ENCODE measurements around the gene CADPS2.

Gene CADPS2

DNA sequence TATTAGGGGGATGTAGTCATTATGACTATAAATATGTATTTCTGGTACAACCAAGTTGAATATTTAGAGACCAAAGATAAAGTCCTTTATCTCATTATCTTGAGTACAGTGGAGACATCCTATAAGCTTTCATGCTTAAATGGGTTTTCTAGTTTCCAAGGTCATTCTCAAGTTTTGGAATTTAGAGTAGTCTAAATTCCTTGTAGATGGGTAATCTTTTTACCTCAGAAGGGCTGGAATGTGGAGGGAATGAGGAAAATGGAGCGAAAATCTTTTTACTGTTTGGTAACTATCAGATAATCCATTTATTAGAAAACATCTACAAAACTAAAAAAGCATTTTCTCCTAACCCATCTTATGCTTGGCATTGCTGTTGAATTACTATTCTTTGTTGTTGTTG lies 368.7 kb downstream of the CADPS2 start:
- no peak for DNase-seq

DNA sequence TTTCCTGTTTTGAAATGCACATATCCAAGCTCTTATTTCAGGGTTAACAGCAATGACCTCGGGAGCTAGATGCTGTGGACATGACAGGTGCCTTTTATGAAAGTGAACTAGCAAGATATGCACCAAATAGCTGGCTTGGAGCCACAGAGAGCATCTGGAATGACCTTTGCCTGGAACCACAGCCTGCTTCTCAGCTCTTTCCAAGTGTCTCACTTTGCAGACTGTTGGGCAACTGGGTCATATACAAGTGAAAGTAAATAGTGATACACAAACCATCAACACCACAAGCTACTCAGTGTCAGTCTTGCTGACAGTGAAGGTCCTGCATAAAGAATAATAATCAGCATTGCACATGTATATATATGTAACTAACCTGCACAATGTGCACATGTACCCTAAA lies 370.9 kb downstream of the CADPS2 start:
- no peak for DNase-seq

DNA sequence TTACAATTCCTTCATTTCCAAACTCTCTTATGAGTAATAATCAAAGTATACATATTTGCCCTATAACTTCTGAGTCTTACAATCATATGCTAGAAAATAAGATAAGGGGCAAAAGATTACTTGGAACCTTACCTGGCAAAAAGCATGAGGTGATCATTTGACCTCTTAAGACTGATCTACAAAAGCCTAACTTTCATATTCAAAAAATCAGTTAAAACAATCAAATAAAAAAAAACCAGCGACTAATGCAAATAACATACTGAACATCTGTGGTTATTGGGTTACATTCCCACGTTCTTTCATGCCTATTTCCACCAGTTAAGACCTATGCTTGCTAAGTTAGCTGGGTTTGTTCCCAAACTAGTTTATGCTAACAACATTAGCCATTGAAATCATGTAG lies 375.0 kb downstream of the CADPS2 start:
- no peak for DNase-seq

DNA sequence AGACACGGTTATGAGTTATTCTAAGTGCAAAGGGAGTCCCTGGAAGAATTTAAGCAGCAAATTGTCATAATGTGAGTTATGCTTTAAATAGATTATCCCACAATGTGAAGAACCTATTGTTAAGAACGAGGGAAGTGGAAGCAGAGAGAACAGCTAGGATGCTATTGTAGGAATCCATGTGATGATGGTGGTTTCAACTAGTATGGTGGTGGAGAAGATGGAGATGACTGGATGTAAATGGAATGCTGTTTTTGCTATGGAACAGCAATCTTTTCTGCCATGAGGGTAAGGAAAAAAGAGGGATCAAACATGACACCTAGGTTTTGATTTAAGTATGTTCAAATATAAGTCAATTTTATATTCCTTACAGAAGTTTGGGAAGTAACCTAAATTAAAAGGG lies 378.7 kb downstream of the CADPS2 start:
- no peak for DNase-seq

DNA sequence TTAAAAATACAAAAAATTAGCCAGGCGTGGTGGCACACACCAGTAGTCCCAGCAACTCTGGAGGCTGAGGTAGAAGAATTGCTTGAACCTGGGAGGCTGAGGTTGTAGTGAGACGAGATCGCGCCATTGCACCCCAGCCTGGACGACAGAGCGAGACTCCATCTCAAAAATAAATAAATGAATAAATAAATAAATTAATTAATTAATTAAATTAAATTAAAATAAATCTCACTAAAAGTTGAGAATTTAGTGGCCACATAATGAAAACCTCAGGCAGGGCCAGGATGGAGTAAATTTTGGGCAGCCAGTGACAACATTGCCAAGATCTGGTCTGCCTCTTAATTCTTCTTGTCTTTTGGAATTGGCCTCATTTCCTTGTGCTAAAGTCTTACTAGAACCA lies 394.3 kb downstream of the CADPS2 start:
- no peak for DNase-seq

DNA sequence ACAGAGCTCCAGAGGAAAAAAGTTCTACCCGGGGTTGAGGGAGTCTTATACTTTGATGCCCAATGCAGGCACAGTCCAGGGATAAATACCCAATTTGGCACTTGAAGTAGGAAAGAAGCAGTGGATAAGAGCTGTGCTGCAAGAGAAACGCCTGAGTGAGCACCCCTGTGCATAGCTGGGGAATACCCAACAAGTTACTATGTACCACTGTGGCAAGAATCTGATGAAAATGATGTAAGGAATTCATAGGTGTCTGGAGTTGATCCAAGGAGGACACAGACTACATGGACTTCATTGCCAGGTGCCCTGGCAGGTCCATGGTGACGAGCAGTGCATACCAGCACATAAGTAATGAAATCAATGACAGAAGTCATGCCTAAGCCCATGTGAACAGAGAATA lies 398.0 kb downstream of the CADPS2 start:
- DNase-seq = no peak

DNA sequence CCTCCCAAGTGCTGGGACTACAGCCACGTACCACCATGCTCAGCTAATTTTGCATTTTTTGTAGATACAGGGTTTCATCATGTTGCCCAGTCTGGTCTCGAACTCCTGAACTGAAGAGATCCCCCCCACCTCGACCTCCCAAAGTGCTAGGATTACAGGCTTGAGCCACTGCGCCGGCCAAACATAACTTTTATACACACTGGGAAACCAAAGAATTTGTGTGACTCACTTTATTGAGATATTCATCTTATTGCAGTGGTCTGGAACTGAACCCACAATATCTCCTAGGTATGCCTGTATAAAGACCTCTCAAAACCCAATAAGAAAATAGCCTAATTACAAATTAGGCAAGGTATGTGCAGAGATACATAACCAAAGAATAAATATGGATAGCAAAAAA lies 399.1 kb downstream of the CADPS2 start:
- DNase-seq = no peak

DNA sequence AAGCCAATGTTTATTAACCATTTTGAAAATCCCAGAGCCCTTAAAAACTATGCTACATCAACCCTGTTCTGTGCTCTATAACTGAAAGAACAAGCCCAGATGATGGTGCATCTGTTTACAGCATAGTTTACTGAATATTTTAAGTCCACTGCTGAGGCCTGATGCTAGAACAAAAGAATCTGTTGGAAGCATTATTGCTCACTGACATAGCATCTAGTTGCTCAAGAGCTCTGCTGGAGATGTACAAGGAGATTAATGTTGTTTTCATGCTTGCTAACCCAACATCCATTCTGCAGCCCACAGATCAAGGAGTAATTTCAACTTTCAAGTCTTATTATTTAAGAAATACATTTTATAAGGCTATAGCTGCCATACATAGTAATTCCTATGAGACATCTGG lies 400.4 kb downstream of the CADPS2 start:
- DNase-seq = no peak

DNA sequence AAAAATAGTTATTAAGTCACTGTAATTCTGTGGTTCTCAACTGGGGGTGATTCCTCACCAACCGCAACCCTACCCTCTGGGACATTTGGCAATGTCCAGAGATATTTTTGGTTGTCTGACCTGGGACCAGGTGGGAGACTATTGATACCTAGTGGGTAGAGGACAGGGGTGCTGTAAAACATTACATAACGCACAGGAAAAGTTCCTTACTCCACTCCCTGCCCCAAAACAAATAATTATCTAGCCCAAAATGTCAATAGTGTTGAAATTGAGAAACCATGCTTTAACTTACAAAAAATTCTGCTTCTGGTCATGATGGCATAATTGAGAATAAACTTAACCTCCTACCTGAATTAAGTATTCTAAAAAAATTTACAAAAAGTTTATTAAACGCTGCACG lies 404.0 kb downstream of the CADPS2 start:
- DNase-seq = no peak

DNA sequence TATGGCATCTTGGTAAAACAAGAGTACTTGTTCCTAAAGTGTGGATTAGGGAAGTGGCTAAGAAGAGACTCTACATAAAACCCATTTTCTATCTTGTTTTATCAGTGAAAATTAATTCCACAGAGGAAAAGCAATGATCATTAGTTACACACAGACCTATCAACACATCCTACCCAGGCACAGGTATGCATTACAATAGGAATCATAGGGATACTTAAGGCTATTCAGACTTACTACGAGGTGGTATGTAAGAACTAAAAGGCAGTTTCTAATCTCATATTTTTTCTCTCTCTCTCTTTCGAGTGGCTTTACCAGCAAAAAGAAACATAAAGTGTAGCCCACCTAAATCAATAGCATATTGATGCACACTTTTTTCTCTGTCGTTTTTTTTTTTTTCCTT lies 415.4 kb downstream of the CADPS2 start:
- no peak for DNase-seq

DNA sequence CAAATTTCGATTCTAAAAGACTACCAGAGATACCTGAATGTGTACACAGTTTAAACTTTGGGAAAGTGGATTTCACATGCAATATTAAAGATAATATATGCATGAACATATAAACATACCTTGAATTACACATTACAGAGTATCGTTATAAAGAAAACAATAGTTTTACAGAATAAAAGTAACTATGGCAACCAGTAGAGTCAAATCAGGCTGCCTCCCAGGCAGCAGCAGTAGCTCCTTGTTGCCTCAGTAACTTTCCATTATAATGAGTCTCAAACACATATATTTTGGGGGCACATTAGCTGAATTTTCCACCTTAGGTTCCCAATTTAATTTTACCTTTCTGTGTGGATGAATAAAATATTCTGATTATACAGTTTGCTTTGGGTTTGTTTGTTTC lies 417.3 kb downstream of the CADPS2 start:
- DNase-seq = no peak

DNA sequence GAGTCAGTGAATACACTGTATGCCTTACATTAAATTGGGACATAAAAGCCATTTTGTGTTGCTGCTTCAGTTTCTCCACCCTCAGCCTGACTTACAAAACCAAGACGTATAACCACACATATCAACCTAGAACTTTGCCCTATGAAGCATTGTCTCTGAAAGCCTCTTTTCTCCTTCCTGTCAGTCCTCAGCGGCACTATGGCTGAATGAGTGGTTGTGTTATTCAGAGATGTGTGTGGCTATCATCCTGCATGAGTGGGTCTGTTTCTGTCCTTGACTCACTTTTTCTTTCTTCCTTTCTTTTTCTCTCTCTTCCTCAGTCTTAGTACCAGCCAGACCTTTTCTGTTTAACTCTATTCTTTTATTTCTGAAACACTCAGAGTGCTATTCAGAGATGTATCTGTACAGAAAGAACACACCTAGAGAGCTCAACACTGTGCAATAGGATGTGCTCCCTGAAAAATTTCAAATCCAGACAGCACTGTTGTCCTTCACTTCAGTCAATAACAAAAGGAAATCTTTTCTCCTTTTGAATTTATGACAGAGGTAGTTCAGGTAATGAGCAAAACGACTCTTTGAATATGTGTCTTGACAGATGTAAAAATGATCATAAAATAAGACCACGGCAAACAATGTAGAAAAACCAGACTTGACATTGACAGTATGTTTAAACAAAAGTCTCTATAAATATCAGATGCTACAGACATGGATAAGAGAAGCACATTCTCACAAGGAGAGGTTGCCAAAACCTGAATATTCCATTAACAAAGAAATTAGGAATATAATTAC lies 418.4 kb downstream of the CADPS2 start:
- DNase-seq = no peak

DNA sequence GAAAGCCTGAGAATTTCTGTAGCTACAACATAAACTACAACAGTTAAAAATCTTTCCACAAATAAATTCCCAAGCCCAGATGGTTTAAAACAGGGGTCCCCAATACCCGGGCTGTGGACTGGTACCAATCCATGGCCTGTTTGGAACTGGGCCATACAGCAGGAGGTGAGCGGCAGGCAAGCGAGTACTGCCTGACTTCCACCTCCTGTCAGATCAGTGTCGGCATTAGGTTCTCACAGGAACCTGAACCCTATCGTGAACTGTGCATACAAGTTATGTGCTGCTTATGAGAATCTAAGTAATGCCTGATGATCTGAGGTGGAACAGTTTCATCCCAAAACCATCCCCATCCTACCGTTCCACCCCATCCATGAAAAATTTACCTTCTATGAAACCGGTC lies 421.0 kb downstream of the CADPS2 start:
- no peak for DNase-seq

DNA sequence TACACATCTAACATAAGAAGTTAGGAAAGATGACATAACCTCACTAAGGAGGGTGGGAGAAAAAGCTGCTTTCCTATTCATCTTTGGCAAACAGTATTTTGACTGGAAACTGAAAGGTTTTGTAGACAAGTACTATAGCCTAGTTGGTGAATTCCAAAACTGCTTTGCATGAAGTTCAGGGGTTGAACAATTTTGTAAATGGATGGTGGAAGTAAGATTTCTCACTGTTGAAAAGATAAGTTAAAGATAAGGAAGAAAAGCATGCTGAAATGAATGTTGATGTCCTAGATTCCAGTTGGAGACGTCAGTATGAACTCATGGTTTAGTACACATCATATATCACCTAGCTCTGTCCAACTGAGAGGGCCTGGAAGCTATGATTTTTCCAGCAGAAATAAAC lies 422.6 kb downstream of the CADPS2 start:
- no peak for DNase-seq

DNA sequence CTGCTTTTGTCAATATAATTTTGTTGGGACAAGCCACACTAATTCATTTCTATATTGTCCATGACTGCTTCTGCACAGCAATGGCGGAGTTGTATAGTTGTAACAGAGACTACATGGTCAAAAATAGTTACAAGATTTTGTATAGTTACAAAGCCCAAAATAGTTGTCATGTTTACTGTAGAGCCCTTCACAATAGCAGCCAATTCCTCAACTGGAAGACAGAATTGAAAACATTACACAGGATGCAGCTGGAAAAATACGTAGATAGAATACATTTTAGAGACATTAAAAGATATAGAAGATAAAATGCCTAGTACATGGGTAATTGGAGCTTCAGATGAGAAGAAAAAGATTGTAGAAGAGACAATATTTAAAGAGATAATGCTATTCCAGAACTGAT lies 425.3 kb downstream of the CADPS2 start:
- no peak for DNase-seq

DNA sequence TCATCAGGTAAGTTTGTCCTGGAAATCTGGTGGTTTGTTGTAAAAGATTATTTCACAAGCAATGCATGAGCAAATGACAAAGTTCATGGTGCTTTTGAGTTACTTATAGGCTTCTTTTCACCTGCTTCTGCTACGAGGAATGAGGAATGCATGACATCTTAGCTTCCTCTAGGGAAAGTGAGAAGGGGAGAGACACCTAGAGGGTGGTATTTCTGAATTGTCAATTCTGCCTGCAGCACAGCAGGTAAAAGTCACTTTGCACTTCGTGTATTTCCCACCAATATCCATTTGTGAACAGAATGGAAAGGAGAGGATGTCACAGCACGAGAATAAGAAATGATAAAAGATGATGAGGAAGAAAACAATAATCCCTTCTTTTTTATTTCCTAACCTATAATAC lies 428.3 kb downstream of the CADPS2 start:
- no peak for DNase-seq

DNA sequence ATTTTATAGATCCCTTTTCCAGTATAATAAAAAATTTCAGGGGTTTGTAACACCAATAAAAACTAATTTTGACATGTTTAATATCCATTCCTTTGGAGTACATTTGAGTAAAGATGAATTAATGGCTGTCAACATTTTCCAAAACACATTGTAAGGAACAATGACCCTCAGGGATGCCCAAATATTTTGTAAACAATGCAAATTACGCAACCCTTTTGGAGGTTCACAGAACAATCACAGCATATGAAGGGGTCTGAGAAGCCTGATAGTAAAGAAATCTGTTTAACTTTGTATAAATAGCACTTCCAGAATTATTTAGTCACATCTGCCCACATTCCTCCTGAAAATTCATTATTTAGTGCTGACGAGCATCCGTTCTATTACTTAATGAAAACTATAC lies 428.9 kb downstream of the CADPS2 start:
- no peak for DNase-seq

DNA sequence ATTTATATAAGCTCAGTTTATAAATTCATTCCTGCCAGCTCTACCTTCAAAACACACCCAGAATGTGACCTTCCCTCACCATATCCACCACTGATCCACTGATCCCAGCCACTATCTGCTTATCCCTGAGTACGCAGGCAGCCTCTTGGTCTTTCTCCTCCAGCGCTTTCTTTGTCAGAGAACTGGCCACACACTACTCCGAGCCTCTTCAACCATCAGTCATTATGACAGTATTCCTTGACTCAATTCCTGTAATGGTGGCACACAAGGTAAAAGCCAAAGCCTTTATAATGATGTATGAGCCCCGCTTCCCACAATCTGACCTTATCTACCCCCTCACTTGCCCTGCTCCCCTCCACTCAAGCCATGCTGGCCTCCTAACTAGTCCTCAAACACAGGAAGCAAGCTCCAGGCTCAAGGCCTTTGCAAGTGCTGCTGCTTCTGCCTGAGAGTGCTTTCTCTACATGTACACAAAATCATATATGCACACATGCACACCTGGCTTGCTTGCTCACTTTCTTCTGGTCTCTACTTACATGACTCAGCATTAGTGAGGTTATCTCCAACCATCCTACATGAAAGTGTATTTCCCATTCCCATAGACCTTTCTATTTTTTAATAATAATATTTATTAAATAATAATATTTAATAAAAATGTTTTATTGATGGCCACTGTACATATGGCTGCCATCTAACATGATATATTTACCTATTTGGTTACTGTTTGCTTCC lies 431.3 kb downstream of the CADPS2 start:
- no peak for DNase-seq

DNA sequence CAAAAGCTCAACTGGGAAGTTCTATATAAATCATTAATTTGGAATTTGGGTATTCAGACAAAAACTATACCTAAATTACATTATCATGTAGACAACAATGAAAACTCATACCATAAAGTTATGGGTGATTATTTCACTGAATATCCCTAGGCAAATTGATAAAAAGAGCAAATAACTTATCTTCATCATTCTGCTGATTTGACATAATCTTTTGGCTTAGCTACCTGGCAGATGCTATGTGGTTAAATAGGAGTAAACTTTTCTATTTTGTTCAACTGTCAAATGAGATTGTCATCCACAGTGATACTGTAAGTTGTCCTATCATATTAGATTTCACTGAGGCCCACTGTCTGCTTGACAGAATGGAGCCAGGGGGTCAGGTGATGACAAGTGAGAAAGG lies 432.8 kb downstream of the CADPS2 start:
- no peak for DNase-seq

DNA sequence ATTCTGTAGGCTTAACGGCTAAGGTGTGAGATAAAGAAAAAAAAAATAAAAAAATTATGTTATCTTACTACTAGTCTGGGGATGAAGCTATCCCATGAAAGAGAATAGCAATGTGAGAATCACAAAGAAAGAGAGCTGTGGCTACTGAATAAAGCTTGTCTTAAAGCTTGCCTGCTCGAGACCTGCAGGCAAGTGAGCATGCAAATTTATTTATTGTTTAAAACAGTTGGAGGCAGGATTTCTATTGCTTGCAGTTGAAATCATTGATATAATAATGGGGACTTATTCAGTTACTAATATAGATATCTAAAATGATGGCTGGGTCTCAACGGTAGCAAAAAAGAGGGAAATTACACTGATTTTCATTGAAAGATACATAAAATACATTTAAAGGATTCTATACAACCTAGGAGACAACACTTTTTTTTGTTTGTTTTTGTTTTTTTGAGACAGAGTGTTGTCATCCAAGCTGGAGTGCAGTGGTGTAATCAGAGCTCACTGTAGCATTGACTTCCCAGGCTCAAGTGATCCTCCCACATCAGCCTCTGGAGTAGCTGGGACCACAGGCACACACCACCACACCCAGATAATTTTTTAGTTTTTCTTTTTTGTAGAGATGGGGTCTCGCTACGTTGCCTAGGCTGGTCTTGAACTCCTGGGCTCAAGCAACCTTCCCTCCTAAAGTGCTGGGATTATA lies 437.2 kb downstream of the CADPS2 start:
- no peak for DNase-seq

DNA sequence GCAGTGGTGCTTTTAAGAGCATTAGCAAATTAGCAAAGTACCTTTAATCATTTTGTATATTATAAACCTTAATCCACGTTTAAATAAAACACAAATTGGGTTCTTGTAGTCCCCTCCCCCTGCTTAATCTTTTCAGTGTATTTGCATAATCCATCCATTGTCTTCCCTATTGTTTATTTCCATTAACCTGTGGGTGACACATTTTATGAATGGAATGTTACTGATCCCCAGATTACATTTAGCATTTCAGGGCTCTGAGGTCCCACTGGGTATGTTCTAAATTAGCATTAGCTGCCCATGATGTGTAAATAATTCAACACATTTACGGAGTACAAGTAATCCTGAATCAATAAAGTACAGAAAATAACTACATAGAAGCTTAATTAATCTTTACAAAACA lies 443.3 kb downstream of the CADPS2 start:
- DNase-seq = no peak

DNA sequence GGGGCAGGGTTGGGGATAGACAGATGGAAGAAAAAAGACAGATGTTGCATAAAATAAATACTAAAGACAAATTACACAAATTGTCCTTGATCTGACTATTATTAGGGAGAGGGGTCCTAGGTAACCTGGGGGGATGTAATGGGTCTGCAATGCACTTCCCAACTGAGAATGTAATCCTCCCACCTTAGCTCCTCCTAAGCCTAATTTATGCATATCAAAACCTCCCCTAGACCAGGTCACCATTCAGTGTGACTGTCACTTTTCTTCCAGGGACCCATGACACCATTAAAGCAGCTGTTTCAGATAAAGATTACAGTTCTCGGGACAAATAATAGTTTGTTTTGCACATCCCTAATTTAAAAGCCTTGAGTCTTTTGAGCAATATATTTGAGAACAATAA lies 447.8 kb downstream of the CADPS2 start:
- no peak for DNase-seq

DNA sequence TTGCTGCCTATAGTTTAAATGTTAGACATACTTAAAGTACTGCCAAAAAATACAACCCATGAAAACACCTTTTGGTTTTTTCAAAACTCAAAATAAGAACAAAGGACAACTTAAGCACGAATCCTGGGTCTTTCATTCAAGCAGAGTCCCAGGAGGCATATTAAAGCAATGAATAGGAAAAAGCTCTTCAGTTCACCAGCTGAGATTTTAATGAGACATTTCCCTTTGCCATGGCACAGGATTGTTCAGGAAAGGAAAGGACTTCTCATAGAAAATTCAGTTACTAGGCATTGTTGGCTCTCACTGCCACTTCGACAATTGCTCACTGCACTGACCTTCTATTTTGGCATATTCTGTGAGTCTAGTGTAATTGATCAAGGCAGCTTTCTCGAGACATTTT lies 448.3 kb downstream of the CADPS2 start:
- DNase-seq = no peak

DNA sequence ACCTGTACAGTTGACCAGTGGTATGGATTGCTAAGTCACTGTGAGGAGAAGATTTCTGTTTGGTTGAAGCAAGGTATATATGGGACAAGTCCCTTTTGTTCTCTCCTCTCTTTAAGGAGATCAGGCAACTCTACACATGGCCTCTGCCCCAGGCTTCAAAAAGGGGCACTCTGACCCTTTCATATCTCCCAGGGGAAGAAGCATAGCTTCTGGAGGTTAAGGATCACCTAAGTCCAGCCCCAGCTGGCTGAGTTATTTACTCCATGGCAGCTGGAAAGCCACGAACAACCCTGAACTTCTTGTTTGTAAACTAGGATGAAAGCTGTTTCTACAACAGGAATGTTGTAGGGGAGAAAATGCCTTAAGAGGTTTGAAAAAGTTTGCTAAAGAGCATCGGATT lies 452.5 kb downstream of the CADPS2 start:
- DNase-seq = no peak

All from T-helper 2 cell (primary cell).